ENCODE measurements around the gene ASIC1. TPM values are rescaled to one million over a fixed set of nuclear protein-coding genes. Genes with fewer than 3 reads are reported as not detected.

ASIC1 gene
- total and polyA plus RNA-seq, 2 experiments from 2014 or later, result 0.76 to 1.5 TPM

GRCh38 chr12:50014342-50014741 lies 43.1 kb upstream of the ASIC1 start:
- Histone ChIP-seq H3F3A (replicated peaks; ENCODE audit: low read depth) (no peaks in the 10 kb centered on the region), H3K27ac (ENCODE audit: low read depth) (no peak overlapping the region), H3K36me3 (ENCODE audit: insufficient read depth) (peaks cover 10% of the 10 kb centered on the region; the same call in 1 of the 2 replicates), H3K79me2 (replicated peaks; ENCODE audit: insufficient read depth) (peaks cover 38% of the 10 kb centered on the region), H3K9me2 (ENCODE audit: insufficient read depth) (no peaks in the 10 kb centered on the region), H4K20me1 (replicated peaks; ENCODE audit: insufficient read depth) (no peaks in the 10 kb centered on the region; the same call in 1 of the 2 replicates), H3K4me1 (ENCODE audit: insufficient read depth) (peaks cover 6% of the 10 kb centered on the region; the same call in 1 of the 2 replicates), H2AFZ (no peak overlapping the region), H3K4me2 (no peak overlapping the region), H3K4me3 (no peak overlapping the region), H3K27me3 (ENCODE audit: insufficient read depth) (no peaks in the 10 kb centered on the region)
- Mint-ChIP-seq H3K4me1 (peaks cover 13% of the 10 kb centered on the region), H3K9me3 (no peaks in the 10 kb centered on the region), H3K36me3 (ENCODE audit: low read depth) (peaks cover 30% of the 10 kb centered on the region), H3K27ac (no peak overlapping the region), H3K4me3 (no peak overlapping the region), H3K27me3 (ENCODE audit: insufficient read depth, low read depth, poor library complexity) (peaks cover 5% of the 10 kb centered on the region)
- DNase-seq (ENCODE audit: low spot score), result no peak
- TF ChIP-seq EZH2phosphoT487 (IDR thresholded peaks at IDR 0.05; ENCODE audit: unreplicated experiment) (no peak), CTCF (conservative IDR thresholded peaks at IDR 0.05; ENCODE audit: low read depth in 2 of 2) (no peak), ZNF114 (CRISPR knock-in tag; IDR thresholded peaks at IDR 0.05) (no peak), ZNF331 (CRISPR knock-in tag; IDR thresholded peaks at IDR 0.05; ENCODE audit: low read depth) (no peak), NANOG (IDR thresholded peaks at IDR 0.05; ENCODE audit: borderline replicate concordance) (no peak), ETS1 (IDR thresholded peaks at IDR 0.05) (no peak), ZNF462 (CRISPR knock-in tag; IDR thresholded peaks at IDR 0.05) (no peak)
- ATAC-seq, result no peak
